HG02642 (cell line): ENCODE results near the gene UBE2R2.
"Not testable (repeated sequence)": the region's sequence is repeated elsewhere in the genome, so short reads cannot be mapped to it uniquely, and the experiment has no call there.

Experiments
- ATAC-seq: cut with Tn5 transposase; IDR thresholded peaks from one replicate; pipeline ENCODE4 v1.9.1; 2021; ENCODE audit warnings: mild to moderate bottlenecking; ENCODE audit not compliant: unreplicated experiment, poor library complexity

Gene UBE2R2

GRCh38 chr9:33798545-33798944 lies 18.4 kb upstream of the UBE2R2 start:
- ATAC-seq, result no peak

GRCh38 chr9:33799928-33800704 lies 16.8 kb upstream of the UBE2R2 start:
- no peak for ATAC-seq

GRCh38 chr9:33800886-33801285 lies 16.1 kb upstream of the UBE2R2 start:
- no peak for ATAC-seq

- not testable (repeated sequence) for ATAC-seq
These were observed 14.9 kb upstream of the UBE2R2 start for GRCh38 chr9:33801943-33802500.

- ATAC-seq, result not testable (repeated sequence)
These were observed 12.8 kb upstream of the UBE2R2 start for GRCh38 chr9:33804196-33804595.

- not testable (repeated sequence) for ATAC-seq
These were observed 9.8 kb upstream of the UBE2R2 start for GRCh38 chr9:33807156-33807555.

GRCh38 chr9:33808979-33809322 lies 8.0 kb upstream of the UBE2R2 start:
- ATAC-seq, result peak; percentile 33

GRCh38 chr9:33809506-33809905 lies 7.5 kb upstream of the UBE2R2 start:
- ATAC-seq, result no peak

GRCh38 chr9:33813712-33814641 lies 3.0 kb upstream of the UBE2R2 start:
- ATAC-seq, result no peak

GRCh38 chr9:33815781-33816180 lies 1.2 kb upstream of the UBE2R2 start:
- no peak for ATAC-seq

GRCh38 chr9:33817327-33818166 lies 587 bp downstream of the UBE2R2 start:
- ATAC-seq, result peak; percentile 36

GRCh38 chr9:33818167-33818846 lies 1.3 kb downstream of the UBE2R2 start:
- no peak for ATAC-seq

GRCh38 chr9:33818847-33819500 lies 2.0 kb downstream of the UBE2R2 start:
- ATAC-seq, result no peak

- ATAC-seq, result no peak
These were observed 3.3 kb downstream of the UBE2R2 start for GRCh38 chr9:33820231-33820745.

GRCh38 chr9:33823801-33824200 lies 6.8 kb downstream of the UBE2R2 start:
- ATAC-seq, result no peak

- not testable (repeated sequence) for ATAC-seq
These were observed 10.3 kb downstream of the UBE2R2 start for GRCh38 chr9:33827285-33827684.

GRCh38 chr9:33829641-33830230 lies 12.8 kb downstream of the UBE2R2 start:
- not testable (repeated sequence) for ATAC-seq

GRCh38 chr9:33835625-33836260 lies 18.8 kb downstream of the UBE2R2 start:
- no peak for ATAC-seq
